HepG2 (cell line): ENCODE data around the gene TOMM22. TPM values are rescaled to one million over a fixed set of nuclear protein-coding genes. Genes with fewer than 3 reads are reported as not detected.

Source experiments
- ATAC-seq: fragments of 200-7000 bp; cut with Tn5 transposase; 3 replicates; pipeline ENCODE4 v1.9.1; 2020; ENCODE audit warnings: mild to moderate bottlenecking, moderate library complexity
- BruUV-seq: library from RNA; stranded (reverse); fragments of 400-500 nt; replicated peaks from 2 replicates; lab custom pipeline; 2021; lab: Mats Ljungman, UMichigan
- CTCF ChIA-PET: fragments of 300-600 bp; formaldehyde crosslinking; extraction: SDS; loops from one replicate; lab custom pipeline; 2021; ENCODE audit warnings: low total read pairs, inconsistent platforms, low intra/inter-chr PET ratio; lab: Yijun Ruan, JAX
- POLR2A ChIA-PET: fragments of 350-600 bp; sonication (Branson Sonifier 250); formaldehyde crosslinking; loops from one replicate; lab custom pipeline; 2020; ENCODE audit warnings: antibody characterized with exemption, inconsistent platforms; lab: Yijun Ruan, JAX
- DNase-seq: peaks from one replicate; pipeline ENCODE4 v3.0.0-alpha.2; 2015; ENCODE audit warnings: low spot score
- FAIRE-seq: peaks from 3 replicates; lab custom pipeline; 2011; peaks lifted over from hg19 to GRCh38; lab: Jason Lieb, UNC
- H2AFZ ChIP-seq: one replicate; pipeline ENCODE4 v1.6.1; 2011; ENCODE audit warnings: low read length, inconsistent platforms
- H3K27ac ChIP-seq: fragments of 300-600 bp; 3 replicates; pipeline ENCODE4 v1.8.0; 2011; ENCODE audit warnings: mixed run types, mild to moderate bottlenecking, mixed read lengths, low read length, inconsistent platforms; ENCODE audit not compliant: insufficient read depth; ENCODE audit errors: extremely low read length
- H3K27me3 ChIP-seq, 2 experiments: fragments of 200-600 bp in 1 of 2; 2 replicates in 1 of 2; 3 replicates in 1 of 2; pipeline versions ENCODE4 v1.6.0 to v1.8.0; 2011; ENCODE audit warnings: low read length in 2 of 2, mild to moderate bottlenecking in 2 of 2, moderate library complexity in 2 of 2, inconsistent platforms in 1 of 2; ENCODE audit not compliant: insufficient read depth in 2 of 2, control insufficient read depth in 1 of 2
- H3K36me3 ChIP-seq, 2 experiments: fragments of 200-600 bp in 1 of 2; replicated peaks in 1 of 2; 2 replicates in 1 of 2; 3 replicates in 1 of 2; pipeline versions ENCODE4 v1.5.1 to v1.8.0; 2011; ENCODE audit warnings: low read length in 2 of 2, inconsistent platforms in 1 of 2; ENCODE audit not compliant: insufficient read depth in 2 of 2, control insufficient read depth in 1 of 2
- H3K4me1 ChIP-seq: 2 replicates; pipeline ENCODE4 v1.5.1; 2012; ENCODE audit warnings: low read length, inconsistent platforms; ENCODE audit not compliant: insufficient read depth
- H3K4me2 ChIP-seq: 2 replicates; pipeline ENCODE4 v1.6.0; 2011; ENCODE audit warnings: low read depth, low read length, inconsistent platforms
- H3K4me3 ChIP-seq, 3 experiments: fragments of 200-600 bp in 1 of 3; sonication (generic), shearing (Covaris generic) in 1 of 3; replicated peaks in 1 of 3; 2 replicates each; pipeline ENCODE4 v1.5.1; 2011 to 2016; ENCODE audit warnings: low read length in 3 of 3, inconsistent platforms in 2 of 3, low read depth in 2 of 3, mild to moderate bottlenecking in 2 of 3, control low read depth in 1 of 3, mixed read lengths in 1 of 3; ENCODE audit not compliant: insufficient read depth in 1 of 3
- H3K79me2 ChIP-seq: one replicate; pipeline ENCODE4 v1.6.1; 2011; ENCODE audit warnings: low read length, inconsistent platforms; ENCODE audit not compliant: insufficient read depth
- H3K9ac ChIP-seq: 2 replicates; pipeline ENCODE4 v1.6.0; 2011; ENCODE audit warnings: mild to moderate bottlenecking, low read depth, low read length, inconsistent platforms; ENCODE audit not compliant: insufficient read depth
- H3K9me3 ChIP-seq: 2 replicates; pipeline ENCODE4 v1.5.1; 2012; ENCODE audit warnings: mild to moderate bottlenecking, low read length
- H4K20me1 ChIP-seq: 2 replicates; pipeline ENCODE4 v1.6.0; 2011; ENCODE audit warnings: inconsistent platforms, mild to moderate bottlenecking, low read length, moderate library complexity; ENCODE audit not compliant: insufficient read depth
- CREM ChIP-seq, 2 experiments: sonication (generic) in 1 of 2; formaldehyde crosslinking in 1 of 2; IDR thresholded peaks; 2 replicates each; pipeline versions ENCODE4 v1.4.0 to v1.6.1; 2016 to 2020; ENCODE audit warnings: antibody characterized with exemption in 1 of 2, mild to moderate bottlenecking in 1 of 2, missing genetic modification reagents in 1 of 2
- DDIT3 ChIP-seq: sonication (generic); formaldehyde crosslinking; IDR thresholded peaks from 2 replicates; pipeline ENCODE4 v1.4.0; 2020; ENCODE audit warnings: mild to moderate bottlenecking, missing genetic modification reagents
- EP300 ChIP-seq, 3 experiments: sonication (generic) in 1 of 3; formaldehyde crosslinking in 1 of 3; IDR thresholded peaks; 2 replicates each; pipeline versions ENCODE4 v1.5.1 to v1.6.1; 2011 to 2020; ENCODE audit warnings: low read depth in 2 of 3, low read length in 2 of 3, borderline replicate concordance in 1 of 3, improper control_type of control experiment in 1 of 3, mild to moderate bottlenecking in 1 of 3, missing genetic modification reagents in 1 of 3, moderate library complexity in 1 of 3
- FOXO1 ChIP-seq: sonication (generic); formaldehyde crosslinking; IDR thresholded peaks from 2 replicates; pipeline ENCODE4 v1.4.0; 2020; ENCODE audit warnings: missing genetic modification reagents
- FOXO4 ChIP-seq: sonication (generic); formaldehyde crosslinking; conservative IDR thresholded peaks from 2 replicates; pipeline ENCODE4 v1.8.1; 2023; ENCODE audit warnings: missing genetic modification reagents
- IKZF4 ChIP-seq: sonication (generic); formaldehyde crosslinking; IDR thresholded peaks from 2 replicates; pipeline ENCODE4 v1.5.1; 2020; ENCODE audit warnings: borderline replicate concordance, mild to moderate bottlenecking, low read depth, missing genetic modification reagents; ENCODE audit errors: not compliant biosample characterization
- MLXIP ChIP-seq: sonication (generic); formaldehyde crosslinking; IDR thresholded peaks from 2 replicates; pipeline ENCODE4 v1.9.0; 2021; ENCODE audit warnings: missing genetic modification reagents, borderline replicate concordance
- NFIC ChIP-seq: IDR thresholded peaks from 2 replicates; pipeline ENCODE4 v1.6.1; 2012; ENCODE audit warnings: mild to moderate bottlenecking, low read length, inconsistent platforms
- POLR2G ChIP-seq: fragments of 200-400 bp; formaldehyde crosslinking; IDR thresholded peaks from 2 replicates; pipeline ENCODE4 v1.6.1; 2018; ENCODE audit warnings: mild to moderate bottlenecking, low read depth, low read length, moderate library complexity
- RXRA ChIP-seq: sonication (generic); formaldehyde crosslinking; IDR thresholded peaks from 2 replicates; pipeline ENCODE4 v1.5.1; 2020; ENCODE audit warnings: missing genetic modification reagents
- ZNF292 ChIP-seq: sonication (generic); formaldehyde crosslinking; IDR thresholded peaks from 2 replicates; pipeline ENCODE4 v1.8.1; 2022; ENCODE audit warnings: mild to moderate bottlenecking, low read depth, missing genetic modification reagents, borderline replicate concordance
- WGBS: methylation state at CpG from one replicate; pipeline ENCODE4 v1.1.6; 2017; ENCODE audit warnings: low lambda C conversion rate; 5-methylcytosine and 5-hydroxymethylcytosine counted together
- in situ Hi-C: cut with HindIII; loops from 2 replicates; pipeline ENCODE4 v1.10.0; 2017; ENCODE audit warnings: low pct_unique_long_range_greater_than_20kb; ENCODE audit not compliant: extremely low pct_ligation_motif_present
- intact Hi-C: fragments of 100-400 bp; cut with micrococcal nuclease; formaldehyde crosslinking; loops from one replicate; pipeline ENCODE4 v1.10.0; 2022; ENCODE audit not compliant: unreplicated experiment
- polyA plus RNA-seq, 8 experiments: library from polyadenylated mRNA; depleted of rRNA in 3 of 8; stranded (reverse) in 7 of 8; unstranded in 1 of 8; fragments of >200 nt; fragmentation: Illumina TruSeq in 4 of 8; extraction: Trizol in 4 of 8; gene quantifications; 2 replicates each; pipeline versions ENCODE4 v1.2.1 to v1.2.3, GENCODE V29; 2011 to 2016; ENCODE audit warnings: low read depth in 4 of 8, missing spikeins in 1 of 8, mixed read lengths in 1 of 8; ENCODE audit not compliant: insufficient read depth in 1 of 8
- total RNA-seq, 5 experiments: library from RNA; depleted of rRNA; stranded (reverse); fragments of >200 nt; fragmentation: Illumina TruSeq; extraction: Trizol; gene quantifications; 2 replicates each; pipeline ENCODE4 v1.2.3, GENCODE V29; 2016; ENCODE audit warnings: low read depth in 1 of 5

Gene TOMM22
- total and polyA plus RNA-seq, 2 of the 13 experiments (the other 11 are each of a cell fraction or from before 2014, with no cell fraction given): 46.9 to 118 TPM

GRCh38 chr22:38674888-38675287 is 6.9 kb upstream of the TOMM22 start (continued):
- no peak for TF ChIP-seq IKZF4

GRCh38 chr22:38675833-38676232 is 5.9 kb upstream of the TOMM22 start:
- Histone ChIP-seq H3K4me3 (no peak overlapping the region), H3K9ac (no peak overlapping the region), H3K27me3 (no peaks in the 10 kb centered on the region), H3K4me2 (no peak overlapping the region), H3K4me1 (peaks cover 18% of the 10 kb centered on the region; the same call in 1 of the 2 replicates), H3K9me3 (no peaks in the 10 kb centered on the region), H3K27ac (no peak overlapping the region), H4K20me1 (no peaks in the 10 kb centered on the region), H2AFZ (no peak overlapping the region), H3K79me2 (no peaks in the 10 kb centered on the region), H3K36me3 (peaks cover 4 to 8% of the 10 kb centered on the region in 2 experiments; a peak in 3 of 5 replicates)
- ChIA-PET CTCF (no interaction called here), POLR2A (no interaction called here)
- intact Hi-C loops (no loop called here), in situ Hi-C loops (no loop called here)
- no peak for ATAC-seq
- no peak for DNase-seq
- FAIRE-seq: no peak
- WGBS: 98% methylated on average over 3 of the region's 3 CpGs
- TF ChIP-seq DDIT3 (CRISPR knock-in tag): no peak
- BruUV-seq: no TSS peak

- no peak overlapping the region for H3K27ac ChIP-seq
- H3K27me3 ChIP-seq: no peaks in the 10 kb centered on the region
- DNase-seq (no peak), ATAC-seq (no peak), FAIRE-seq (no peak)
- no TSS peak for BruUV-seq
- ChIA-PET POLR2A (interaction anchor here (4.7 kb wide), 1 partner anchor 11 kb away, joined by 102 read pairs; the partner anchor contains the start of gene JOSD1), CTCF (no interaction called here)
- no peaks in the 10 kb centered on the region for H3K9me3 ChIP-seq
- peaks cover 26 to 55% of the 10 kb centered on the region in 2 experiments for H3K36me3 ChIP-seq
- H3K9ac ChIP-seq: no peak overlapping the region
- H3K4me1 ChIP-seq: peaks cover 22% of the 10 kb centered on the region
- H3K79me2 ChIP-seq: peaks cover 11% of the 10 kb centered on the region
- H3K4me2 ChIP-seq: no peak overlapping the region
- in situ Hi-C loops (no loop called here), intact Hi-C loops (no loop called here)
- no peaks in the 10 kb centered on the region for H4K20me1 ChIP-seq
- 96% methylated on average over 9 of the region's 9 CpGs for WGBS
- H2AFZ ChIP-seq: no peak overlapping the region
- H3K4me3 ChIP-seq: no peak overlapping the region
- TF ChIP-seq ZNF292 (CRISPR knock-in tag) (no peak), MLXIP (CRISPR knock-in tag) (no peak), FOXO1 (CRISPR knock-in tag) (no peak), RXRA (CRISPR knock-in tag) (no peak), EP300 (IDR thresholded peaks at IDR 0.05; ENCODE audit: low read depth in 2 of 2, low read length in 2 of 2) (no peak), EP300 (CRISPR knock-in tag; IDR thresholded peaks at IDR 0.05; ENCODE audit: borderline replicate concordance) (no peak), CREM (IDR thresholded peaks at IDR 0.05) (no peak), CREM (CRISPR knock-in tag; IDR thresholded peaks at IDR 0.05) (no peak), NFIC (no peak), POLR2G (peak; percentile 47), FOXO4 (CRISPR knock-in tag) (no peak)
Measured at GRCh38 chr22:38684895-38685294, 3.1 kb downstream of the TOMM22 start.
